GM12891 (cell line): Measurements from ENCODE around the gene BBS5.

Experiments
- DNase-seq: peaks from one replicate; pipeline ENCODE4 v3.0.0; 2011; ENCODE audit warnings: low spot score; ENCODE audit not compliant: insufficient read length
- FAIRE-seq: peaks from 2 replicates; lab custom pipeline; 2011; peaks lifted over from hg19 to GRCh38; lab: Jason Lieb, UNC
- PAX5 ChIP-seq: IDR thresholded peaks from 2 replicates; pipeline ENCODE4 v1.6.1; 2011; ENCODE audit warnings: low read length, moderate library complexity, mild to moderate bottlenecking; ENCODE audit not compliant: insufficient read depth, severe bottlenecking
- POLR2A ChIP-seq: IDR thresholded peaks from 2 replicates; pipeline ENCODE4 v1.6.1; 2011; ENCODE audit warnings: low read depth, low read length, control low read depth
- POLR2AphosphoS5 ChIP-seq: IDR thresholded peaks from 2 replicates; pipeline ENCODE4 v1.6.1; 2011; ENCODE audit warnings: low read depth, low read length, control low read depth
- POU2F2 ChIP-seq: IDR thresholded peaks from 2 replicates; pipeline ENCODE4 v1.6.1; 2011; ENCODE audit warnings: low read depth, mild to moderate bottlenecking, control low read depth, low read length, moderate library complexity
- SPI1 ChIP-seq: IDR thresholded peaks from 2 replicates; pipeline ENCODE4 v1.6.1; 2011; ENCODE audit warnings: low read depth, low read length, control low read depth
- TAF1 ChIP-seq: IDR thresholded peaks from 2 replicates; pipeline ENCODE4 v1.6.1; 2011; ENCODE audit warnings: low read depth, low read length, control low read depth

BBS5 gene

DNA sequence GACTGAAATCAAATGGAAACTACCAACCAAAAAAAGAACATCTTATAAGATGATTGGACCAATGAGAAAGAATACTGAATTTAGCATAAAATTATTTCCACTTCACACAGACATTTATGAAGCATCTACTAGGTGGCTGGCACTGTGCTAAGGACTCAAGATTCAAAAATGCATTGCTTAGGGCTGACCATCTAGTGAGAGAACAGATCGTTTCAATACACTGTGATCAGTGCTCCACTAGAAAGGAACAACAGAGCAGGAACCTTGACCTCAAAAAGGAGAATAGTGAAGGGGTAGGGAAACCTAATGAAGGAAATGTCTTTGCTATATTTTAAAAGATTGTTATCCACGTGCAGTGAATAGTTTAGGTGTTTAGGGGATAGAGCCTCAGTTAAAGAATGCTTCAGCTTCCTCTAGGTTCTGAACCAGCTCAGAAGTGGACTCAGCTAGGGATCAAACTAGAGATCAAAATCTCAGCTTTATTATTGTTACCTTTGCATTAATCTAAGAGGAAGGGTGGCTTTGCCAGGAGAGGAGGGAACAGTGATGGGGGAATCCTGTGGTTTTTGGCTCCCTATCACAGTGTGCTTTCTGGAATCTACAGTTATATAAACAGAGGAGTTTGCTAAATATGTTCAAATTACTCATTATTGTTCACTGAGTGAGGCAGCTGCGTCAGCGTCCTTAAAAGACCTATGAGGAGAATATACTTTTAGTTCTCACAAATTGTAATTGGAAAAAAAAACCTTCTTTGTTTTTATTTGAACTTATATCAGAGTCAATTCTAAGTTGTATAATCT is 16.2 kb upstream of the BBS5 start:
- no peak for DNase-seq
- FAIRE-seq = no peak
- TF ChIP-seq TAF1 (no peak), POU2F2 (no peak), SPI1 (no peak), POLR2A (no peak), PAX5 (no peak), POLR2AphosphoS5 (no peak)

GRCh38 chr2:169464466-169464865 is 14.8 kb upstream of the BBS5 start:
- FAIRE-seq (no peak), DNase-seq (no peak)
- TF ChIP-seq SPI1 = no peak
- TF ChIP-seq POLR2A = no peak
- no peak for TF ChIP-seq PAX5
- no peak for TF ChIP-seq POLR2AphosphoS5
- TF ChIP-seq POU2F2 = no peak
- no peak for TF ChIP-seq TAF1

DNA sequence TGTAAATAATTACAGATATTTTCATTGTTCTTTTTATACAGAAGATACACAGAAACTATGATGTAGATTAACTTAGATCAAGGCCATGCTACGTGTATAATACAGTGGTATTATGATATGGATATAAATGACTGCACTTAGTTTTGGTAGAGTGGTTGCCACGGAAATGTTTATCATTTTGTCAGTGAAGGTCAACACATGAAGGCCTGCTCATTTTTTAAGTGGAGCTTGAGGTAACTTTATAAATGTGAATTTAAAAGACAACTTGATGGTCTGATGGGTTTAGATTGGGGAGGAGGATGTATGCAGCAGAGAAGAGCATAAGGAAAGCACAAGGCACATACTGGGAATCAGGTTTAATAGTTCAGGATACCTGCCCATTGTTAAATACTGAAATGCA is 14.4 kb upstream of the BBS5 start:
- FAIRE-seq (no peak), DNase-seq (no peak)
- TF ChIP-seq PAX5 = no peak
- no peak for TF ChIP-seq POU2F2
- no peak for TF ChIP-seq POLR2A
- no peak for TF ChIP-seq SPI1
- TF ChIP-seq POLR2AphosphoS5 = no peak
- no peak for TF ChIP-seq TAF1

DNA sequence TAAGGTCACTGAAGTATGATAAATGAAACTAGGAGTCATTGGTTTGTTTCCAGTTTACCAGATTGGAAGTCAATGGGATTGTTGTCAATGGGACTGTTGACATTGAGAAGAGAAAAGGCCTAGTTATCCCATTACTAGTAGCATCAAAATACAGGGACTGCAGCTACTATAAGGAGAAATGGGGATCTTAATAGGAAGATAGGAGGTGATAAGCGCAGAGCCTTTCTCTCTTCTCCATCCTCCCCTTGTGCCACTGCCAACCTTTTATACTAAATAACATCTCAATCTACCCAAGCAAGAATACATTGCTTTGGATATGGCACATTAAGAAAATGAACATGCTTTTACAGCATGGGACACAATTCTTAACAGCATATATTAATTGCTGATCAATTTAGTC is 10.5 kb upstream of the BBS5 start:
- TF ChIP-seq SPI1 (no peak), POLR2A (no peak), TAF1 (no peak), POU2F2 (no peak)
- no peak for DNase-seq
- FAIRE-seq = peak; percentile 5

- FAIRE-seq = no peak
- DNase-seq = no peak
- no peak for TF ChIP-seq PAX5
- no peak for TF ChIP-seq TAF1
- no peak for TF ChIP-seq POU2F2
- no peak for TF ChIP-seq POLR2AphosphoS5
- no peak for TF ChIP-seq POLR2A
Measured at GRCh38 chr2:169469952-169470572, 9.2 kb upstream of the BBS5 start.

DNA sequence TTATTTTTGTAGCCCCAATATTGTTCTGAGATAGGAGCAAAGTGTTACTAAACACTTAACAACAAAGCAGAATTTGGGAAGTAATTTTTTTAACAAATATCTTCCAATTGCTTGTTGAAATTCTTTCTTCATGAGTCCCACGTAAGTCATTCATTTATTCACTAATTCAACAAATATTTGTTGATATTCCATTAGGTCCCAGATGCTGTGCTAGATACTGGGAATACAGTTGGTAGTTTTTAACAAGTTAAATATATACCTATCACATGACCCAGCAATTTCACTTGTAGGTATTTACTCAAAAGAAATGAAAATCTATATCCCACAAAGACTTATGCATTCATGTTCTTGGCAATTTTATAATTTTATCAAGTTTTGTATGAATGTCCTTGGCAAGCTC is 7.0 kb upstream of the BBS5 start:
- TF ChIP-seq SPI1 = no peak
- no peak for TF ChIP-seq POLR2AphosphoS5
- TF ChIP-seq TAF1 = no peak
- TF ChIP-seq POU2F2 = no peak
- TF ChIP-seq POLR2A = no peak
- no peak for TF ChIP-seq PAX5
- DNase-seq (no peak), FAIRE-seq (no peak)

DNA sequence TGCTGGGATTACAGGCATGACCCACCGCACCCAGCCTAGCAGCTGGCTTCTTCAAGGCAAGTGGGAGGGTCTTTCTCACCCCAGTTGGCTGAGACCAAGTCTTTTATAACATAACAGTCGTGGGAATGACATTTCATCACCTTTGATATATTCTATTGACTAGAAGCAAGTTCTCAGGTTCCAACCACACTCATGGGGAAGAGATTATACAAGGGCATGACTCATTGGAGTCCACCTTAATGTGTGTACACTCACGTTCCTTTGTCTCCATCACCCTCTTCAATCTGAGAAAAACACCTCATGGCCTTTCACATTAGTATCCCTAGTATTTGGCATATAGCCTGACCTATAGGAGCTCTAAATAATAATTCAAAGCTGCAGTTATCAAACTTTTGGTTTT is 2.8 kb upstream of the BBS5 start:
- FAIRE-seq = no peak
- TF ChIP-seq PAX5 (no peak), POLR2A (no peak), TAF1 (no peak), POLR2AphosphoS5 (no peak), SPI1 (no peak), POU2F2 (no peak)
- DNase-seq = no peak

GRCh38 chr2:169478339-169478738 is 955 bp upstream of the BBS5 start:
- DNase-seq (no peak), FAIRE-seq (no peak)
- no peak for TF ChIP-seq TAF1
- no peak for TF ChIP-seq POU2F2
- no peak for TF ChIP-seq POLR2A
- TF ChIP-seq POLR2AphosphoS5 = no peak
- TF ChIP-seq SPI1 = no peak
- no peak for TF ChIP-seq PAX5

DNA sequence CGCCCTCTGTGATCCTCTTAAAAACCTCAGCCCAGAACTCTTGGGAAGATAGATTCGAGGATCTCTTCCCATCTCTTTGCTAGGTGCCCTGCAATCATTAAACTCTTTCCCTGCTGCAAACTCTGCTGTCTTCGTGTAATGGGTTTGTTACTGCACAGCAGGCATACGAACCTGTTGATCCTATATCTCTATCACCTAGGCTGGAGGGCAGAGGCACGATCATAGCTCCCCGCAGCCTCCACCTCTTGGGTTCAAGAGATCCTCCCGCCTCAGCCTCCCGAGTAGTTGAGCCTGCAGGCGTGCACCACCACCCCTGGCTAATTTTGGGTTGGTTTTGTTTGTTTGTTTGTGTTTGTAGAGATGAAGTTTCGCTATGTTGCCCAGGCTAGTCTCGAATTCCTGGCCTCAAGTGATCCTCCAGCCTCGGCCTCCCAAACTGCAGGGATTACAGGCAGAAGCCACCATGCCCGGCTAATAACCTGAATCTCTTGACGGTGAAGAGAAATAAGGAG is 493 bp upstream of the BBS5 start:
- no peak for FAIRE-seq
- no peak for TF ChIP-seq TAF1
- TF ChIP-seq PAX5 = no peak
- TF ChIP-seq POLR2A = no peak
- no peak for TF ChIP-seq SPI1
- no peak for TF ChIP-seq POLR2AphosphoS5
- no peak for TF ChIP-seq POU2F2
- no peak for DNase-seq
